GM19455 (cell line): ENCODE results near the gene ZXDC.

Experiments
- ATAC-seq: cut with Tn5 transposase; IDR thresholded peaks from one replicate; pipeline ENCODE4 v1.9.1; 2021; ENCODE audit not compliant: unreplicated experiment

ZXDC gene

GRCh38 chr3:126418661-126419131 lies 57.0 kb downstream of the ZXDC start:
- no peak for ATAC-seq

- ATAC-seq: no peak
Measured at GRCh38 chr3:126417981-126418530, 57.6 kb downstream of the ZXDC start.

GRCh38 chr3:126417515-126417914 lies 58.2 kb downstream of the ZXDC start:
- ATAC-seq: no peak

GRCh38 chr3:126416943-126417342 lies 58.7 kb downstream of the ZXDC start:
- no peak for ATAC-seq

GRCh38 chr3:126415661-126416591 lies 59.8 kb downstream of the ZXDC start:
- no peak for ATAC-seq

GRCh38 chr3:126414961-126415660 lies 60.6 kb downstream of the ZXDC start:
- no peak for ATAC-seq

GRCh38 chr3:126414406-126414805 lies 61.3 kb downstream of the ZXDC start:
- ATAC-seq: no peak

- ATAC-seq: no peak
Measured at GRCh38 chr3:126413693-126414080, 62.0 kb downstream of the ZXDC start.

GRCh38 chr3:126412841-126413692 lies 62.6 kb downstream of the ZXDC start:
- ATAC-seq: no peak

GRCh38 chr3:126408099-126408498 lies 67.6 kb downstream of the ZXDC start:
- ATAC-seq: no peak

- ATAC-seq: no peak
Measured at GRCh38 chr3:126407412-126408044, 68.2 kb downstream of the ZXDC start.

GRCh38 chr3:126406389-126407296 lies 69.0 kb downstream of the ZXDC start:
- no peak for ATAC-seq

- no peak for ATAC-seq
Measured at GRCh38 chr3:126402666-126403302, 72.9 kb downstream of the ZXDC start.

GRCh38 chr3:126402178-126402577 lies 73.5 kb downstream of the ZXDC start:
- ATAC-seq: no peak

- no peak for ATAC-seq
Measured at GRCh38 chr3:126401611-126402160, 74.0 kb downstream of the ZXDC start.

- ATAC-seq: no peak
Measured at GRCh38 chr3:126399756-126400155, 75.9 kb downstream of the ZXDC start.

- no peak for ATAC-seq
Measured at GRCh38 chr3:126399351-126399735, 76.3 kb downstream of the ZXDC start.
